Adrenal gland (tissue), 5 donors: ENCODE results near the gene KDM4B.

ENCODE experiments used
- CTCF ChIP-seq, 6 experiments: fragments of 450-650 bp in 4 of 6; fragments of 200-600 bp in 2 of 6; sonication (generic) in 1 of 6; IDR thresholded peaks; 1 replicate in 5 of 6; 2 replicates in 1 of 6; pipeline versions ENCODE4 v1.5.1 to v1.8.0; 2016 to 2021; ENCODE audit warnings: antibody characterized with exemption in 6 of 6, mild to moderate bottlenecking in 2 of 6, moderate library complexity in 1 of 6
- POLR2A ChIP-seq, 2 donors: fragments of 450-650 bp; IDR thresholded peaks; one replicate each; pipeline ENCODE4 v1.6.1; 2017; ENCODE audit warnings: antibody characterized with exemption in 2 of 2, mild to moderate bottlenecking in 2 of 2, moderate library complexity in 1 of 2
- donor health status: DM: no; HTN: no; CAD: no.

GRCh38 chr19:5182751-5183150, 213.8 kb downstream of the KDM4B start:
- TF ChIP-seq CTCF (IDR thresholded peaks at IDR 0.05) (no peak), POLR2A (IDR thresholded peaks at IDR 0.05) (no peak)
